IPS DF 4.7 (cell line): ENCODE data around the gene ERG28.

ENCODE experiments used
- DNase-seq: peaks from one replicate; pipeline ENCODE4 v3.0.0-alpha.2; 2013; ENCODE audit warnings: low spot score; ENCODE audit errors: extremely low read depth

ERG28 gene

DNA sequence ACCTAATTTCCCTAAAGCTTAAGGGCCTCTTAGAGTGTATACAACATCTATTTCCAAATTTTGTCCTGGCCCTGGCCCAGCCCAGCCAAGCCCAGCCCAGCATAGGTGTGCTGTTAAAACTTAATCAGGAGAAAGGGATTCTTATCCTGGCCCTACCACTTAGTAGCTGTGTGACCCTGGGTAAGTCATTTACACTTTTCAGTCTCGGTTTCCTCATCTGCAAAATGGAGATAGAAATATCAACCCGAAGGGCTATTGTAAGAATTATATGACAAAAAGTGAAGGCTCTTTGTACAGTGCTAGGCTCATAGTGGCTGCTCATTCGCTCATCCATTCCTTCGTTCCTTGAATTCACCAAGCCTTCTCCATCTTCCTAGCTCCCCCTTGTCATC, 442 bp downstream of the ERG28 start:
- no peak for DNase-seq

DNA sequence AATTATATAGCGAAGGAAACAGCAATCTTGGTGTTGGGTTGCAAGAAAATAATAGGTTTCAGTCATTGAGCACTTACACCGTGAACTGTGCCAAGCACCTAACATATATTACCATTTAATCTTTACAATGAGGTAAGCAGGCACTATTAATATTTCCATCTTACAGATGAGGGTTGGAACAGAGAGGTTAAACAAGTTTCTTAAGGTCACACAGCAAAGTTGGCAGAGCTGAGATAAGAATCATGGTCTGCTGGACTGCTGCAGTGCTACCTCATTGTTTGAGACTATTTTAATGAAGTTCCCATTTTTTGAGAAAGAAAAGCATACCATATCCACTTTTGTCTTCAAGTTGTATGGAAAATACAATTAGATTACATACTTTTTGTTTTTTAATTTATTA, 1.7 kb downstream of the ERG28 start:
- no peak for DNase-seq

DNA sequence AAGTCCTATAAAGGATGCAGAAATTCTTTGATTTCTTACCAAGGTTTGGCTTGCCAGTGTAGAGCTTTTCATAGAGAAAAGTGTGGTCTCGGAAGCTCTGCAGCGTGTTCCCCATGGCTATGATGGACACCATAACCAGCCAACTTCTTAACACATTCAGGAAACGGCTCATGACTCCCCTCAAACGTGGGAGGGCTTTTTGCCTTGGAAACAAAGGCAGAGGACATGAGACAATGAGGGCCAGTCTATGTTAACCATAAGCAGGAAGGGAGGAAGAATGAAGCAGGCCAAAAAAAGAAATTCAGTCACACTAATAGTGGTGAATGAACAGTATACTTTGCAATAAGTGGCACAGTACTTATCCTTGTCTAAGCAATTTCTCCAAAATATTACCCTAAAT, 3.3 kb downstream of the ERG28 start:
- no peak for DNase-seq

DNA sequence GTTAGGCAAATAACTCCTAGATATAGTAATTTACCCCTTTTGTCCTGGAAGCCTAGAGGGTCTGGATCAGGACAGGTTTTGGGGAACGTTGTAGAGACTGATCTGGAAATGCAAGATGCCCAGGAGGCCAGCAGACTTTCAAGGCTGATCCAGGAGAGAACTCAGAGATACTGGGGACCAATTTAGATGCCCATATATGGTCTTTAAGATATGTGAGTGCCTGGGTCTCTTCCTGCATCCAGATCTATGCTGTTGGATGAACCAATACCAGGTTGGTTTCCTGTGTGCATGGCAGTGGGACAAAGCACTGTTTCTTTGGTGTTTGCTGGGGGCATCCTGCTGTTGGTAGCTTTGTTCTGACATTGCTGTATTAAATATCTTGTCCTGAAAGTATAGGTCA, 5.4 kb downstream of the ERG28 start:
- no peak for DNase-seq

DNA sequence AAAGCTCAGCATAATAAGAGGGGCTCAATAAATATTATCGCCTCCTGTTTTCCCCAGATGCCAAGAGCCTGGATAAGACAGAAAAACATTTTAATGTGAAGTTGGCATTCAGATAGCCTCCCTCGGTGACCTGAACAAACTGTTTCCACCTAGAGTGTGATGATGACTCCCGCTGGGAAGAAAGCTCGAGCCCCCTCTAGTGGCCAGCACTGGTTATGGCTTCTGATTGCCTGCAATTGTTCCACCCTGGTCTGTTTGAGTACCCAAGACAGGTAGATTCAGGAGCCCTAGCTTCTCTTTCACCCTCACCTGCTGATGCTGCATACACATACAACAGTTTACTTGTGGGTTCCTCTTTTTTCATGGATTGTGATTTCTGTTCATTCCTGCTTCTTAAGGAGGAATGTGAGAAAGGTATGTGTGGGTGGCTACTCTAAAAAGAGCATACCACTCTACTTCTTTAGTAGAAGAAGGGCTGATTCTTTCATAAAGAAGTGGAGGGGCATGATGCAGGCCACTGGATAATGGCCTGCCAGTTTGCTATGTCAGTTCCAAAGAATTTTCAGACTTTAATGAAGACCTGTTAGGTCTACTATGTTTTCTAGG, 6.4 kb downstream of the ERG28 start:
- no peak for DNase-seq

DNA sequence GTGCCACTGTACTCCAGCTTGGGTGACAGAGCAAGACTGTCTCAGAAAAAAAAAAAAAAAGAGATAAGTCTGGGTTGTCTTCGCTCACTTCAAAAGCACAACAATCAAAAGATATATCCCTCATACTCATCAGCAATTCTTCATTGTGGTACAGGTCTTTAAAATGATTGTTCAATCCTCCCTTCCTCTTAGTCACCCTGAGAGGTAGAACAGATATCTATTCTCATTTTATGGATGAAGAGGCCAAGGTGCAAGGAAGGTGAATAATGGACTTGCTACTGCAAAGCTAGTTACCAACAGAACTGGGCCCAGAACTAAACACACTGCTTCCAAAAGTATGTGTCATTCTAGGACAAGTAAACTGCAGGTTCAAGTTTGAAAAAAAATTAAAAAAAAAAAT, 7.1 kb downstream of the ERG28 start:
- no peak for DNase-seq

DNA sequence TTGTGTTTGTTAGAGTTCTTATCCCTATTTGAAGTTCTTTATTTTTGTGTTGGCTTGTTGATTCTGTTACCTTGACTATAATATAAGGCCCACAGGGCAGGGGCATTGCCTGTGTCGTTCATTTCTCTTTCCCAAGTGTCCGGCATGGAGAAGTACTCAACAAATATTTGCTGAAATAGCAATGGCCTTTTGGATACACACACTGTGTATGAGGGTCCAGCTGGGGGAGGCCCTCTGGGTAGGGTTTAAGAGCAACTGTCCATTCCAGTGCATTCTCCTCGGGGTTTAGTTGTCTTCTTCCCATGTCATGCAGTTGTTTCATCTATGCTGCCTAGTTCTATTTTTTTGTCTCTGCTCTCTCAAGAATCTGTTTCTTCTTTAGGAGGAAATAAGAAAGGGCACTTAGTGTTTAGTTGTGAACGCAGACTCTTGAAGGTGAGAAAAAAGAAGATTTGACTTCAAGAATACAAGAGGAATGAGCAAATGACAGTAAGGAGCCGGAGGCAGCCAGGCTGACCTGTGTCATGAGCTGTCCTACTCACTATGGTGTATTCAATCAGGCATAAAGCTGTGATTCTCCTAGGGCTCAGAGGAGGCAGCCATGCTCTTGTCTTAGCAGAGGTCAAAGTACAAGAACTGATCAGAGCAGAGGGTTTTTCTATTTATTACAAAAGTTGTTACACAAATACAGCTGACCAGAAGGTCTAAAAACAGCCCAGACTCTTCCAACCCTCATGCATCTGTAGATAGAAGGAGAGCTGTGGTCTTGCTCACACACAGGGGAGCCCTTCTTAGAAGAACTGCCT, 10.2 kb downstream of the ERG28 start:
- no peak for DNase-seq

DNA sequence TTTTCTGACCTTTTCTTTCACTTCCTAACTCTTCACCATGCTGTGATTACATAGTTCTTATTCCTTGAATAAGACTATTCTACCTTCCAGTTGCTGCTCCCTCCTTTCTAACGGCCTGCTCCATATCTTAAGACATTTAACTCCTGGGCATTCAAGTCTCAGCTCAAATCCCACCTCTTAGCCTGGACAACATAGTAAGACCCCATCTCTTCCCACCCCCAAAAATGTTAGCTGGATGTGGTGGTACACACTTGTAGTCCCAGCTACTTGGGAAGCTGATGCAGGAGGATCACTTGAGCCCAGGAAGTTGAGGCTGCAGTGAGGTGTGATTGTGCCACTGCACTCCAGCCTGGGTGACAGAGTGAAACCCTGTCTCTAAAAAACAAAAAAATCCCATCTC, 10.9 kb downstream of the ERG28 start:
- no peak for DNase-seq

DNA sequence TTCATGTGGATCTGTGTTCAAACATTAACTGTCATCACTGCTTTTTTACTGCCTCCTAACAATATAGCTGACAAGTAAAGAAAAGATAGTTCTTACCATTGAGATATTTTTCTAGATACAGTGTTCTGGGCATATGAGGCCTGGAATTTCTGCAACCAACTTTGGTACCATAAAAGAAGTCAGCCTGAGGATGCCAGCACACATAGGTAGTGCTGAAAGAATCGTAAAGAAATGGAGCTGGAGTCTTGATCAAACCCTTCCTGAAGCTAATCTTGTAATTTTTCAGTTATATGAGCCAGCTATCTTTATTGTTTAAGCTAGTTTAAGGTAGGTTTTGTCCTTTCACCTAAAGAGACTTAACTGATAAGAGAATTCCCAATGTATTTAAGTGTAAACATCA, 11.3 kb downstream of the ERG28 start:
- no peak for DNase-seq

DNA sequence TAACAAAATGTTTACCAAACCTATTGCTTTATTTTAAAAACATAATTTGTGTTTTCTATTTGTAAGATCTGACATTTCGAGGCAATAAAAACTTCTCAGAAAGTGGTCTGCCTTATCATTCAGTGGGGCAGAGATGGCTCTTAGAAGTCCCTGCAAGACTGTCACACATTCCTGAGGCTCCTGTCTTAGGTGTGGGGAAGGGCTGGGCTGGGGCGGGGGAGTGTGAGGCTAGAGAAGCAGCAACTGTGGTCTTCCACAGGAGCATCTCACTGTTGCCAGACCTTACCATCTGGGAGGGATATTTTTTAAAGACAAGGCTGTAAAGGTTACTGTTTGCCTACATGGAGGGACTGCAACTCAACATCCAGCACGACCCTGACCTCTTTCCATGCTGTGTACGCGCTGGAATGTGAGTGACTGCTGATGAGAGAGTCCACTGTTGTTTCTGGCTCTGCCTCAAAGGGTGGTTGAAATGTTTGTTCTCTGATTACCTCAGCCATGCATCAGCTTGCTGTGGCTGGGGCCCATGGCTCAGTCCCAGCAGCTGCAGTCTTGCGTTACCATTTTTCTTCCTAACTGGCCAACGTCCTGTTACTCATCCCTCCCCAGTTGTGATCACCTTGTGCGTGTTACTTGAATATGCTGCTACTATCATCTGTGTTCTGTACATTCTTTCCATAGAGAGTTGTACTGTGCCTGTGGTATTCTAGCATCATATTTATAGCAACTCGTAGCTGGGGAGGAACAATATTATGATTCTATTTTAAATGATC, 12.4 kb downstream of the ERG28 start:
- DNase-seq, result no peak

DNA sequence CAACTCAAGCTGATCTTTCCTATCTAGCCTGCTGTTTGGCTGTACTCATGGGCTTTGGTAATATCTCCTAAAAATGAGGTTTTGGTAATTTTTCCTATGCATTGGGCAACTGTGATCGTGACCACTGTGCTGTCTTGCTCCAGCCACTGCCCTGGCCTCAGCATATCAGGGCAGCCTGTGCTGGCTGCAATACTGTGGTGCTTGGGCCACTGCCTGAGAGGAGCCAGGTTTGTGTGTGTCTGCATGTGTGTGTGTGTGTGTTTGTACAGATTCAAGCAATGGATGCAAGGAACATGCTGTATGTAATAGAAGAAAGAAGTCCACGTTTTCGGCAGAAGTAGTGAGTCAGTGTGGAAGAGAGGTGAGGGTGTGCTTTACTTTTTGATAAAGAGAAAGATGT, 13.0 kb downstream of the ERG28 start:
- DNase-seq, result no peak

DNA sequence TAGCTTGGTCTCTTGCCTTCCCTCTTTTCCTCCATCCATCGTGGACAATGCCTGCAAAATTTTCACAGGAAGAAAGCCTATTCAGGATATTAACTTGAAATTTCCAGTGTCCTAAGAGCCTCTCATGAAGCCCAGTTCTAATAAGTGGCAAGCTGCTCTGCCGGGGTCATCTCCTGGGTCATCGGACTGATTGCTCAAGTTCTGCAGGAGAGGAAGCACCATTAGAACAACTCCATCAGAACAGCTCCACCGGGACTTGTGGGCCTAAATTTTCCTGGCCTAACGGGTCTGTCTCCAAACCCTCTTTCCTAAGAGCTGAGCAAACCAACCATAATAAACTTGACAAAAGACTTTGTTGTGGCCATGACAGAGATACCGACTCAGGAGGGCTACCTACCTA, 13.9 kb downstream of the ERG28 start:
- no peak for DNase-seq

DNA sequence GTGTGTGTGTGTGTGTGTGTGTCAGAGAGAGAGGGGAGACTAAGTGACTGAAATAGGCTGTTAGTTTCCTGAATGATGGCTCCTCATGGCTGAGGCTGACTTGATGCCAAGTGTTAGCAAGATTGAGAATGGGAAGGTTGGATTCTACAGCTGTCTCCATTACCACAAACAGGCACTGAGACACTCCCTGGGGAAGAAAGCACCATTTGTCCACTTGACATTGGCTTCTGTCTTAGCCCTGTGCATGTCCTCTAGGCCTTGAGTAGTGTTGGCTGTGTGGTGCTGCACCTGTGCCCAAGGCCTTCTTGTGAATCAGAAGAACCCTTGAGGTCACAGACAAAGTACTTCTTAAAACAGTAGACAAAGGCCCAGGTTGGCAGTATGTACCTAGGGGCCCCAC, 15.6 kb downstream of the ERG28 start:
- no peak for DNase-seq

DNA sequence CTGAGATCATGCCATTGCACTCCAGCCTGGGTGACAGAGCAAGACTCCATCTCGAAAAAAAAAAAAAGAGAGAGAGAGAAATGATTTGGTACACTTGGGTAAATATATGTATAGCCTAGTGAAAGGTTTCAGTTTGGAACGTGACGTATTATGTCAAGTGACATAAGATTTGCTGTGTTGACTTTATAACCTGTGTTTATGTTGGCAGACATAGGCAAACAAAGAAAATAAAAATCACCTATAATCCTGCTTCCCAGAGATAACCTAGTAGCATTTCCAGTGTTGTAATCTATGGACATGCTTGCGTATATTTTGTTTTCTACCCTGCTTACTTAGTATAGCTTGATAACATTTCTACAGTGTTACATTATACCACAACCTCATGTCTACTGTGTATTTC, 16.7 kb downstream of the ERG28 start:
- no peak for DNase-seq

DNA sequence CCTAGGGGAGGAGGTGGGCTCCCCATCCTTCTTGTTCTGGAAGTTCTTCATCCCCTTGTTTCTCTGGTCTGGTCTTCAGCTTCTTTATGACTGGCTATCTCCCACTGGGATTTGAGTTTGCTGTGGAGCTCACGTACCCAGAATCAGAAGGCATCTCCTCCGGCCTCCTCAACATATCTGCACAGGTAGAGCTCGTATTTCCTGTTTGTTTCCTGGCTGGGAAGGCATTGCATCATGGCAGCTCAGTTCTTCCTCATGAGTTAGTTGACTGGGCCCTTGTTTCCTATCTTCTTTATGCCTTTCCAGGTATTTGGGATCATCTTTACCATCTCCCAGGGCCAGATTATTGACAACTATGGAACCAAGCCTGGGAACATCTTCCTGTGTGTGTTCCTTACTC, 19.8 kb downstream of the ERG28 start:
- no peak for DNase-seq

DNA sequence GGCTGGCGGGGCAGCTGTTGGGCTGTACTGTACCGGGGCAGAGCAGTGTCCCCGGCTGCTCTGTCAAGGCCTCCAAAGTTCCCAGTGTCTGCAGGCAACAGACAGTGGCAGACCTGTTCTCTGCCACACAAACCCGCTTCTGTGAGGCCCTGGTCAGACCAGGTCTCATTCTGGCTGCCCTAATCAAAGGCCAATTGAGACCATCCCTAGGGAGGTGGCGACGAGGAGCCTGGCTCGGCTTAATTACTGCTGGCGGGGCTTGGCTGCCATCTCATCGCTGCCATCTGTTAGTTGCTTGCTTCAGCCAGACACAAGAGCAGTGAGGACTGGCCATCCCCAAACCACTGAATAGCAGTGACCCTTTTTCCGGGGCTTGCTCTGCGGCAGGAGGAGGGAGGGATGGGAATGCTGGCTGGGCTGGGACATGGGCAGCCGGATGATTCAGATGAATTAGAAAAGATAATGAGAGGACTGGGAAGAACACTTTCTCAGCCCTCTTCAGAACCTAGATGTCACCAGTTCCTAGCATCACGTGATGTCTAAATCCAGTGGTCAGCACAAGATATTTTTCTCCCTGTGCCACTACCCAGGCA, 24.5 kb downstream of the ERG28 start:
- DNase-seq, result no peak

DNA sequence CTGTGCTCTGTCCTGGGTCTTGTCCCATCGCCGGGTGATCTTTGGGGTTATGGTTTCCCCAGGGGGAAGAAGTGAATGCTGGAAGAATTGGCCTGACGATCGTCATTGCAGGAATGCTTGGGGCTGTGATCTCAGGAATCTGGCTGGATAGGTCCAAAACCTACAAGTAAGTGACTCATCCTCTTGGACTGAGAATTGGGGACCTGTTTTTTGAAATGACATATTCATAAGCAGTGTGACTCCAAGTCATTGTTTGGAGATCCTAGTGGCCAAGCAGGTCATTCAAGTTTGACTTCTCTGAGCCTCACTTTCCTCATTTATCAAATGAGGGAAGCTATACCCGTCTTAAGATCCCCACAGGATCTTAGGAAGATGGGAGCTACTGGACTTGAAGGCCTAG, 25.8 kb downstream of the ERG28 start:
- no peak for DNase-seq

DNA sequence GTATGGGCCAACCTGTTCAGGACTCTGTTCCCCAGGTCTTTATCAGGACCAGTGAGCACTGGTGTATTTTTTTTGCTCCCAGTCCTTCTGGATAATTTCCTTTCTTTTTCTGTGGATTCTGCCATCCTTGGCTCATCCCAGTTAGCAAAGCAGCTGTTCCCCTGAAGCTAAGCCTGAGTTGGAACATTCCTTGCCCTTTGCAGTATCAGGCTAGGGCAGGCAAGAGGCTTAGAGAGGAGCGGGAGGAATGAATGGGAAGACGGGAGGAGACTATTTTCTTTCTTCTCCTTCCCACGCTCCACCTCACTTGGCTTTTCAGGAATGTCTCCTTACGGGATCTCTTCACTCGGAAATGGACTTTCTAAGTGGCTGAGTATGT, 29.2 kb downstream of the ERG28 start:
- no peak for DNase-seq

DNA sequence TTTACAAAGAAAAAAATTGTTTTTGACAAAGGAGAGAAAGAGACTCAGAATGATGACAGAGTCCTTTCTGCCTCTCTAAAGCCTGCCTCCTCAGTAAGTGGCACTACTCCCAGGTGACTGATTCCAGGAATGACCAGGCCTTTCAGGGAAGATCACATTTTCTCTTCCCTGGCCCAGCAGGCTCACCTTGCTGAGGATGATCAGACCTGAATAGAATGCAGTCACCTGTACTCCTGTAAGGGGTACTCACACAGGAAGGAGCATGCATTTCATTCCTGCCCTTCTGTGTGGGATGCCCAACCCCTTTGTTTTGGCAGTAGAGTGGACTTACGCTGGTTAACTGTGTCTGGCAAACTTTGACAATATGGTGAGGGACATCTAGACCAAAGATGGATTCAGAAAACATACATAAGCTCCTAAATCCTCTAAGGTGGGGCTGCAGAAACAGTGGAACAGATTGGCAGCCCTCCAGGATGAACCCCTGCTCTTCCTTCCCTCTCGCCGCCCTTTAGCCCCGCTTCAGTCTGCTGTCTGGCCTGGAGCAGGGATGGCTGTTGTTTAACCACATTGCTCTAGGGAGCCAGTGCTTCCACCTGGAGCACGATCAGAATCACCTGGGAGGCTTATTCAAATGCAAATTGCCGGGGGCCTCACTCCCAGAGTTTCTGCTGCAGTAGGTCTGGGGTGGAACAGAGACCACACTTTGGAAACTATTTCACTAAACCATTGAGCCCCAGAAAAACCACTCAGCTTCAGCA, 29.8 kb downstream of the ERG28 start:
- no peak for DNase-seq

DNA sequence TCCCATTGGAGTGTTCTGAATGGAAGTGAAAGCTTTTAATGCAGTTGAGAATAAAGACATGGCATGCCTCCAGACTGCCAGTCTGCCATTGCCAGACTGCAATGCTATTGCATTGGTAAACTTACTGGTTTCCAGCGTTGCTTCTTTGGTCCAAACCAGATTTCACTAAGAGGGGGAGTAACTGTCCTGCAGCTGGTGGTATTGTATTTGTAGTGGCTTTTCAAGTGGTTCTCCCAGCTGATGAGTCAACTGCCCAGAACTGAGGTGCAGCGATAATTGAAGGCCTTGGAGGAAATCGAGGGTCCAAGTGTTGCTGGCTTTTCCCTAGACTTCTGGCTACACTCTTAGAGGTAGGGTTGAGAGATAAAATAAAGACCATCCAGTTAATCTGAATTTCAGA, 31.9 kb downstream of the ERG28 start:
- DNase-seq, result no peak

DNA sequence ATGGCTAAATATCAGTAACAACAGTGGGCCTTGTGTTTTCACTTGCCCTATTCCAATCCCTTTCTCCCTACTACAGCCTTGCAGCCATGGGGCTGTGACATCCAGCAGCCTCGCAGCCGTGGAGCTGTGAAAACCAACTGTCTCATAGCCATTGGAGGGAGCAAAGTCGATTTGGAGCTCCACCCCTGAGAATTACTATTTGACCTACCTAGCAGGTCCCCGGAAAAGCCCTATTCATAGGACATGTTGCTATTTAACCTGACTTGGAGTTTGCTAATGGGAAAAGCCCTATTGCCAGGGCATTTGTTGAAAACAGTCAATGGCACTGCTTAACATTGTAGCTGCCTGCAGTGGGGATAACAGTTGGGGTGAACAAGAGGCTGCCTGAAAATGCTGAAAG, 33.3 kb downstream of the ERG28 start:
- DNase-seq, result no peak

DNA sequence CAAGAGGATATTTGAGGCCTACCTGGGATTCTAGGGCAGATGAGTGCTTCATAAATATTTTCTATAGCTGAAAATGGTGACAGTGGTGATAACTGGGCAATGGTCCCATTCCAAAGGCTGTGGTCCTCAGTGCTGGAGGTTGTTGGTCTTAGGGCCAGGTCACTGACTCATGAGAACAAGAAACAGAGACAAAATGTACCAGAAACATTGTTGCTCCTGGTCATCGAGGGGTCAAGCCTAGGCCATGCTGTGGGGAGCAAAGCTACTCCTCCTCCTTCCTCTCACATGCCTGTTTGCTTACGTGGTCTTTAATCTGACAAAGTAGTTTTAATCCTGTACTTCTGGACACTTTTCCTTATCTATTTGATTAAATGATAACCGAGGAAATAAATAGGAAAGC, 33.8 kb downstream of the ERG28 start:
- no peak for DNase-seq
